HG03045 (cell line): ENCODE data around the gene PSMB5.

Experiments used
- ATAC-seq: cut with Tn5 transposase; IDR thresholded peaks from one replicate; pipeline ENCODE4 v1.9.1; 2021; ENCODE audit warnings: mild to moderate bottlenecking, moderate library complexity; ENCODE audit not compliant: unreplicated experiment

The PSMB5 gene

DNA sequence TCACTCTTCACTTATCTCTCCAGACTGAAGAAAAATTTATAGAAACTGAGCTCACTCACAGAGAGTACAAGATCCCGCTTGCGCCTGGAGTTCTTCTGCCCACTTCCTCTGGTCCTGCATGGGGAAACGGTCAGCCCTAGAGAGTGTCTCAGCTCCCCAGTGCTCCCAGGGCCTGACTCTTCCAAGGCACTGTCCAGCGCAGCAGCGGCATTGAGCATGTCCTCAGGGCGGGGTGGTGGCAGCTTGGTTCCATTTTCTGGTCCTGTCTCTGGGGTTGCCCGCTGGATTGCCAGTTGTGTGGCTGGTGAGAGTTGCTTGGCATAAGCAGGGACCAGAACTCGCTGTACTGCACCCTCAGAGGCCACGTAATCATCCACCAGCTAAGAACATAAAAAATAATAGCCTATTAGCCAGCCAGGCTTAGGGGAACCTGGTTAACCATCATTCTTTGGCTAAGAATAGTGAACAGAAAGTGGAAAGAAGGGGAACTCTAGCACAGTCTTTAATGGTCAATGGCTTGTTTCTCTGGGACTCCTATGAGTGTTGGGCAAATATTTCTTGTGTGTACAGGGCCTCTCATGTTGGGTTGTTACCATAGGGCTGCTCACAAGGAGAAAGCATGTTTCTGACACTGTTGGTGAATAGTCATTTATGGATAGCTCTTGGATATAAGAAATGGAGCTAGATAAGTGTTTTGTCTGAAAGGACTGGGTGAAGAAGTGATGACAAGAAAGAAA is 38.6 kb downstream of the PSMB5 start:
- no peak for ATAC-seq

DNA sequence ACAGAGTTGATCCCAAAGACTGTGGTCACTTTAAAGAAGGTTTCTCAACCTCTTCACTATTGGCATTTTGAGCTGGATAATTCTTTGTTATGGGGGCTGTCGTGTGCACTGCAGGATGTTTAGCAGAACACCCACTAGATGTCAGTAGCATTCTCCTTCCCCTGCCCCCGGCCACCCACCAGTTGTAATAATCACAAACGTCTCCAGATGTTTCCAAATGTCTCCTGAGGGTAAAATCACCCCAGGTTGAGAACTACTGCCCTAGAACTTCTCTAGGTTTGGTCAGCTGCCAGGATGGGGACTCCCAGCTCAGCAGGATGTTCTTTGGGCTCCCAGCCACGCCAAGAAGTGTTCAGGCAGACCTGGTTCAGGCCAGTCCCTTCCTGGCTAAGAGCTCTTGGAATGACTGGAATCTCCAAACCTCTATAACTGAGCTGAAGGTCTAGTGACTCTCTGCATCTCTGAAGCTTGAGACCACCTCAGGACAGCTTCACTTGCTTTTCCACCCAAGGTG is 39.9 kb downstream of the PSMB5 start:
- ATAC-seq: no peak

DNA sequence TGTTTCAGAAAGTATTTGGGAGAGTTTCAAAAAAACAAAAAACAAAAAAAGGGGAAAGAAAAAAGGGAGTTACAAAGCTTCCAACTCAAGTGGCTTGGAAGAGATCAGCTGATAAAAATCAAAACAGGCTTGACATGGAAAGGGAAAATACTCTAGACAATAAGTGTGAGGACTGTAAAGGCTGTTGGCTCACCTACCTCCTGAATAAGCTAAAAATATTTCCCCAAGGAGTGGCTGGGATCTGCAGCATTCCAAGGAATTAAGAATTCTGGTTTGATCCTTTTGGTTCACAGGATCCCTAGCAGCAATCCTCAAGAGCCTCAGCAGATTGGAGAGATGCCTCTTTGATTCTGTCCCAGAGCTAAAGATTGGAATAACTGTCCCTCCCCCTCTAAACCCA is 41.2 kb downstream of the PSMB5 start:
- no peak for ATAC-seq

DNA sequence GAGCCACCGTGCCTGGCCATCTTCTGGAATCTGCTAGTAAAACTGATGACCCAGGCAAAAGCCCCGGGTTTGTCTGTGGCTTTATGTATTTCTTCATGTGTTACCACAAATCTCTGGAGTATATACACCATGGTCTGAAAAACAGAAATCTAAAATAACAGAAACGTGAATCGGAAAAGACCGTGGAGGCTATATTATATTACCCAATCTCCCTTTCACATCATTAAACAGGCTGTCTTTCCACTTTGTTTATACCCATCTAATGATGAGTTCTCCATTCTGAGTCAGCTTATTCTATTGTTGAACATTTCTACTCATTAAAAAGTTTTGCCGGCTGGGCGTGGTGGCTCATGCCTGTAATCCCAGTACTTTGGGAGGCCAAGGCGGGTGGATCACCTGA is 42.8 kb downstream of the PSMB5 start:
- ATAC-seq: no peak

DNA sequence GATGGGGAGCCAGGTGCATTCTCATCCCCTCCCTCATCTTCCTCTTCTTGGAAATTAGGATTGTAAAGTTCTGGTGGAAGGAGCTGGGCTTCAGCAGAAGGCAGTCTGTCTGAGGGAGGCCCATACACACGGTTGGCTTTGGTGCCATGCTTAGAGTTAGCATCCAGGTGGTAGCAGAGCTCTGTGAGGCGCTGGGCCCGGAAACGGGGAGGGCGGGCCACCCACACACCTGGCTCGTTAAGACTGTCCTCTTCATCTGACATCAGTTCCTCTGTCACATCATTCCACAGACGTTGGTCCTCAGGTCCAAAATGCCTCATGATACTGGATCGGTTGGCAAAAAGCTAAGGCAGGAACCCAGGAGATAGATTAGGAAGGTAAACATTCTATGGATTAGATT is 47.4 kb downstream of the PSMB5 start:
- ATAC-seq: no peak

DNA sequence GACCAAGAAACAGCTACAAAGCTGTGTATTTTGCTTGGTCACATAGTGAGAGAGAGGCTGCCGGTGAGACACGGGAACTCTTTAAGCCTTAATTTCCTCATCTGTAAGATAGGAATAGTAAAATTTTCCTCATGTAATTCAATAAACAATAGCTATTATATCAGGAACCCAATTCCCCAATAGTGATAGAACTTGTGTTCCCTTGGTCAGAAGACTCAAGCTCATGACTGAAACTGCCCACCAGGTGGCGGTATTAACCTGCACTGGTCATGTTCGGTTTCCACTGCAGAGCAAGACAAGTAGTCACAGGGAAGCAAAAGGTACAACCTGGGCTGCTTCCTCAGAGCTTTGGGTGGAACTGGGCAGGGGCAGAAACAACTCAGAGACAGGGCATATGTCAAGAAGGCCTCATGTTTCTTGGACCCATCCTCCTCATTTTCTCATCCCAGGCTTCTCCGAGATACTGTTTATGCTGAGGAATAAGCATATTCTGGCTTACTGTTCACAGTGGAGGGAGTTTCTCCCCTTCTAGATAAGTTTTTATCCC is 48.1 kb downstream of the PSMB5 start:
- ATAC-seq: peak; percentile 55

DNA sequence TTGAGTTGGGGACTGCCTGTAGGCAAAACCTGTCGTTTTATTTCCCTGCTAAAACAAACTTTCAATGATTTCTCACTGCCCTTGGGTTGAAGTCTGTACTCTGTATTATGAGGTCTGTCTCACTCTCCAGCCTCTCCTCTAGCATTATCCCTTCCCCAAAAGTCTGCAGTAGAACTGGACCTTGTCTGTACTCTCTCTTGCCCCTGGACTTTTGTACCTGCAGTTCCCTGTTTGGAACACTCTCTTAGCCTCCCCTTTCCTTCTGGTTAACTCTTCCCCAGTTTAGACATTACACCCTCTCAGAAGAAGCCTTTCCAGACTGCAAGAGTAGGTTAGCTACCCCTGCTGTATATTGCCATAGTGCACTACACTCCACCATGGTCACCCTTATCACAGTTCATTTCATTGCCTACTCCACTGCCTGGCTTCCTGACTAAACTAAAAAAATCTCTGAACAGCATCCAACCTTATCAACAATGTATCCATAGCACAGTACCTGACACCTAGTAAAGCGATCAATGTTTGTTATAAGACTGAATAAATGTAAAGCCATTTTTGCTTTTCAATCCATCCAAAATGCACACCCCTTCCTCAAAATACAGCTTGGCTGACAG is 48.7 kb downstream of the PSMB5 start:
- ATAC-seq: no peak

DNA sequence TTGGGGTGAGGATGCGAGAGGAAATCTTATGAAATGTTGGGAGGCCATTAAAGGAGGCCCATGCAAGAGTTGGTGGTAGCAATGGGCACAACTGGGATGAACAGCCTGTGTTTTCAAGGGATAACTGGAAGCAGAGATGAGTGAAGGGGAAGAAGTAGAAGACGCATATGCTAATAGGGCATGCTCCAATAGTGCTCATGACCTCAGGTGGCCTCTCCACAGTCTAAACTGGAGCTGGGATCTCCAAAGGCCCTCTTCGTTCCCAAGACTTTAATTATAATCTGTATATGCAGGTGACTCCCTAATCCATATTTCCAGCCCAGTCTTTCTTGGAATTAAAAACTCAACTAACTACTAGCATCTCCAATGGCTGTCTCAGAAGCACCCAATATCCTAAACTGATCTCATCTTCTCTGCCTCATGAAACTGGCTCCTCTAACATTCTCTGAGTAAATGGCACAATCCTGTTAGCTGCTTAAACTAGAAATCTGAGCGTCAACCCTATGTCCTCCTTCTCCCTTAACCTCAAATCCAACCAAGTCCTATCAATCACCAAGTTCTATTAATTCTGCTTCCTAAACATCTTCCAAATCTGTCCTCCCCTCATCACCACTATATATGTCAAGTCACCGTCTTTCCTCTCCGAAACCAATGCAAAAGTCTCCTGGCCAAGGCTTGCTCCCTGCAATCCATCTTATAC is 49.6 kb downstream of the PSMB5 start:
- ATAC-seq: no peak

DNA sequence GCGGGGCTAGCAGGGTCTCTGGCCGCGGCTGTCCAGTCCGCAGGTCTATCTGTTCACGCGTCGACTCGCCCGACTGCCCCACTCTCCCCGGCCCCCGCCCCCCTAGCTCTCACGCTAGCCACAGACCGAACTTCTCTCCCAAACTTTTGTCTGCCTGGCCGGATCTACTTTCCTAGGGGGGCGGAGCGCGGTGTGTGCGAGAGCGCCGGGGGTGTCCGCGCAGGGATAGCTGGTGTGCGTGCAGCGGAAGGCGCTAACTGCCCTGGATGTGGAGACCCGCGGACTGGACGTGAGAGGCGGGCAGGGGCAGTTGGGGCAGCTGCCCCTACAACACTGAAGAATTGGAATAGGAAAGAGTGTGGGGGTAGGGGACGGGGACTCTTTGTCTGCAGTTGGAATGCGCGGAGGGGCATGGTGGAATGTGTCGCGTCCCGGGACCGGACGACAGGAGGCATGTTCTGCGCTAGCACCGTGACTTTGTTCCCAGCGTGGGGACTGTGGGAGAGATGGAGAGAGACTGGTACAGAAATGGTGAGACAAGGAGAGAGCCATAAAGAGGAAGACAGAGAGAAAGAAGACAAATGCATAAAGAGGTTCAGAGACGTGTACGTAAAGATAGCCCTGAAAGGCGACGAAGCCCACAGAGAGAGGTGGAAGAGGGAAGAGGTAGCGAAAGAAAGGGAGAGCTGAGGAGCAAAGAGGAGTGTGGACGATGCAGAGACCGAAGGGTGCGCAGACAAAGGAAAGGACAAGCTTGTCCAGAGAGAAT is 52.0 kb downstream of the PSMB5 start, which contains the start of gene AJUBA:
Gene AJUBA, minus strand, starts transcription at position 75 of the 769 bp plus-strand sequence. CDS start 285 bp downstream, outside the sequence.
- ATAC-seq: no peak

DNA sequence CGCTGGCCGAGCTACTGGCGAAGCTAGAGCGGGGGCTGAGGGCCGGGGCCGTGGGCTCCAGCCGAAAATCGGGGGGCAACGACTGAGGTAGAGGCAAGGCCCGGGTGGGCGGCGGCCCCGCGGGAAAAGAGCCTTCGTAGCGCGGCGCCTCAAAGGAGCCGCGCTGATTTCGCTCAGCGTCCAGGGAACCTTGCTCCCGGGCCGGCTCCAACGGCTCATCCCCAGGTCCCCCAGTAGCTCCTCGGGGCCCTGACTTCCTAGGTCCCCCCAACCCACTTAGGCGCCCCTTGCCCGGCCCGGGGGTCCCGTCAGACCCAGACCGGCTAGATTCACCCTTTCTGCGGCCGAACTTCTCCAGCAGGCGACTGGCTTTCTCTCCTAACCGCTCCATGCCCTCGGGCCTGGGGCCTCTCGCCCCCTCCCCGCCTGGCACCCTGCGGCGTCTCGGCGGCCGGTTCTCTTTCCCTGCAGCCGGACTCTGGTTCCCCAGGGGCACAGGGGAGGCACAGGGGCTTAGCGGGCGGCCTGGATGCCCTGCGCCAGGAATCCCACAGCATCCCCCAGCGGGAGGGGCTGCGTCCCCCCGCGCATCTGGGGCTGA is 52.7 kb downstream of the PSMB5 start:
- ATAC-seq: no peak

DNA sequence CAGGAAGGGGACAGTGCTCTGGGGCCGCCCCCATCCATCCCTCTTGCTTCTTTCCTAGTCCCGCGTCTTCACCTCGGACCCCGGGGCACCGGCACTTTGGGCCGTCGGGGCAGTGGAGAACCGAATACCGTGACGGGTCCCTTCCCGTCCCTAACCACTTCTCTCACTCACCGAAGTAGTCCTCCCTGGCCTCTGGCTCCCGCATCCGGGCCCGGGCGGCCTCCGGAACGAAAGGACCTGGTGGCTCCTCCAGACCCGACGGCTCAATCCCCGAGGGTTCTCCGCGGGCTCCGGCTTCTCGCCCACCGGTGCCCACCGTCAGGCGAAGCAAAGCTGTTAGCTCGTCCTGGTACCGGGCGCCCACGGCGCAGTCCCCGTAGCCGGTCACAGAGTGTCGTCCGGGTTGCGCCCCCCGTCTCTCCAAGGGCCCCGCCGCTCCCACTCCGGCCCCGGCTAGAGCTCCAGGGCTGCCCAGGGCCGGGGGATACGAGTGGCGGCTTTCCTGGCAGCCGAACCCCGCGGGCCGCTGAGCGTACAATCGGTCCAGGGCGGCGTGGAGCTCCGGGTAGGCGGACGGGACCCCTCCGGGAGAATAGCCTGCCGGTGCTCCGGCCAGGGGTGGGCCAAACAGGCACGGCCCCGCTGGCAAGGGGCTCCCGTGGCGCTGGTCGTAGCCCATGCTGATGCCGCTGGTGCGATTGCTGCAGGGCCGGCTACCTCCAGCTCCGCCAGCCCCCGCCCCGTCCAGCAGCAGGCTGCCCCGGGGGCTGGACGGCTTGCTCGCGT is 53.4 kb downstream of the PSMB5 start:
- no peak for ATAC-seq

DNA sequence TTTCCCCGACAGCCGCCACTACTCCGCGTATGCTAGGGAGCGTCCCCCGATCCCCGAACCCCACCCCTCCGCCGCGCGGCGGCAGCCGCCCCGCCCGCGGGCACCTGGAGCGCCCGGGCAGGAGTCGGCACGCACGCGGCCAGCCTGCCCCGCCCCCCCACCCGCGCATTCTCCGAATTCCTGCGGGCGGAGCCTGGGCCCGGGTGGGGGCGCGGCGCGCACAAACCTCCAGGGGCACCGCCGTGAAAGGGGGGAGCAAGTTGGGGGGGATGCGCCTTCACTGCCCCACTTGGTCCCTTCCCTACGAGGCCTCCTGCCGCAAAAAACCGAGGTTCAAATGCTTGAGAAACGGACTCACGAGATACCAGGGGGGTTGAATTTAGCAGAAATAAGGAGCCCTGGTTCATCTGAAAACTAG is 54.0 kb downstream of the PSMB5 start:
- no peak for ATAC-seq

DNA sequence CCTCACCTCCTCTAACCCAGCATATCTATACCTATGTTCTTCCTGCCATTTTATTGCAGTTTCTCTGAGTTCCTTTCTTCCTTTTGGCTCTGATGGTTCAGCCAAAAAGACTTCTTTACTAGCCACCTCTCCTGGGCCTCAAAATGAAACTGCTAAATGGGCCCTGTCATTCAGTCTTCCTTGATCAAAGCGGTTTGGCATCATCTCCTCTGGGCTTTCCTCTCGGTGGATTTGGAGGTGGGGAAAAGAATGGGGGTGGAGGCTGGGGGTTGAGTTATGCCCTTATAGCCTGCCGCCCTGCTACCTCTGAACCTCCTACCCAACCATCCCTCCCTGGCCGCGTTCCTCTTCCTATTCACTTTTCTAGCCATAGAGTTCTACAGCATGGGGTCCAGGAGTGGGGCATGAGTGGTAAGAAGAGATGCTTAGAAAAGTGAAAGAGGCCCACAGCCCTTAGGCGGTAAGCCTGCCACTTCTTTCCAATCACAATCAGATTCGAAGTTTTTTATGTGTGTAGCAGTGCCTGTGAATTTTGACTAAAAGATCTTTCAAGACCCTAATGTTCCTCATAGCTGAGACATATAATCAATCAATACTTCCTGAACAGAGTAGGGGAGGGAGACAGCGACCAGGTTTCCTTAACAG is 54.8 kb downstream of the PSMB5 start:
- ATAC-seq: no peak

DNA sequence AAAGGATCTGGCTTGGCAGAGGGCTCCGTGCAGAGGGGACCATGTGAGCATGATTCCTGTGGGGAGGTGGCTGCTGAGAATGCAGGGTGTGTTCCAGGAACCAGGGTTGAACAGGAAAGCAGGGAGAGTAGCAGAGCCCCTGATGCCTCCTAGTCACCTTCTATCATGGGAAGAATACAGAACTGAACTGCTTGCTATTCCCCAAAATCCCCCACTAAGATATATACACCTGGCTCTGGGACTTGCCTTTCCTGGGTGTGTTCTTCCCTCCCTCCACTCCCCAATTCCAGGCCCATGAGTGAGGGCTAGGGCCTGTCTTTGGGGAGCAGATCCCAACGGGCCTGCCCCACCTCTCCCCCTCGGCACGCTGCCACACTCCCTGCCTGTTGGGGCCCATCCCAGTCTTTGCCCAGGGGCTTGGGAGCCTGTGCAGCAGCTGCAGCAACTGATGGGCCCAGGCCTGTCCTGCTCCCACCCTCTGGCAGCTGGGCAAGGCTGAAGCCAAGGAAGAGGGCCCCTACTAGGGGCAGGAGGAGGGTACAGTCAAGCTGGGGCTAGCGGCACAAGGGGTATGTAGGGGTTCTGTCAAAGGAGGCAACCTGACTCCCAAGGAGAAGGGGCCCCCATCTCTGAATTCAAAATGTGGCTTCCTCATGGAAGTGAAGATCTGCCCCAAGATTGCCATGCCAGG is 55.6 kb downstream of the PSMB5 start:
- no peak for ATAC-seq

DNA sequence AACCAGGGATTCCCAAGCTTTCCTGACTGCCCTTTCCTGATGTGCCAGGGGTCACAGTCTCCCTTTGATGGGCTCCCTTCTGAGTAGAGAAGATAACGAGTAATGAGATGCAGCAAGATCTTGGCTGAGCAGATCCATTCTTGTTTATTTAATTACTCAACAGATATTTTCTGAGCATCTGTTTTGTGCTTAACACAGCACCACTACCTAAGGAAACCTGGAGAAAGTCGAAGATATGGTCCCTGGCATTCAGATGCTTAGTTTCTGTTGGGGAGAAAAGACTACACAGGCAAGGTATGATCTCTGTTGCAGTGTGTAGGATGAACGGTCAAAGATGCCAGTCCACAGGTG is 56.2 kb downstream of the PSMB5 start:
- ATAC-seq: no peak

DNA sequence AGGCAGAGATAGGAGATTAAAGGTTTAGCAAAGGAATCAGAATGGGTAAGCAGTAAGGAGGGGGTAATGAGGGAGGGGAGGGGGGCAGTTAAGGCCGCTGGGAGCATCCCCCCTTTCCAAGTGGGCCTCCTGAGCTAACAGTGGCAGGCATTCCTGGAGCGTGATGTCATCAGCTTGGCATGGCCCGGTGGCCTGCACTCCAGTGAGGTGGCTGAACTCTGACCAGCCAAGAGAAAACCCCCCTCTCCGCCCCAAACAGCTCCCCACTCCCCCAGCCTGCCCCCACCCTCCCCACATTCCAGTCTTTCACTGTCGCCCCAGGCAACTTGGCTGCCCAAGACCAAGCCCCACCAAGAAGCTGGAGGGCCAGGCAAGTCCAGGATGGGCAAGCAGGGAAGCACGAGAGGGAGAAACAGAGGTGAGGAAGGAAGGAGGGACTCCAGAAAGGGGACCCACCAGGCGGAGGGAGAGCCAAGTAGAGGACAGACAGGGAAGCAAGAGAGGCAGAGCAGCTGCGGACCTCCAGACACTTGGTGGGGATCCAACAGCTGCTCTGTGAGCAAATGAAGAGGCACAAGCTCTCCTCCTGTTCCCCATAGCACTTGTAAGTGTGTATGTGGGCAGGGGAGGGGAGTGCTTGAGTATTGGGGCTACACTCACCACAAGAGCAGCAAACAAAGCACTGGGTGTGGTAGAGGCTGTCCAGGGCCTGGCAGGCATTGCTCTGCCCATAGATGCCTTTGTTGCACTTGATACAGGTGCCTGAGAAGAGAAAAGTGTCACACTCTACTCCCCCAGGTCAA is 56.8 kb downstream of the PSMB5 start:
- no peak for ATAC-seq

DNA sequence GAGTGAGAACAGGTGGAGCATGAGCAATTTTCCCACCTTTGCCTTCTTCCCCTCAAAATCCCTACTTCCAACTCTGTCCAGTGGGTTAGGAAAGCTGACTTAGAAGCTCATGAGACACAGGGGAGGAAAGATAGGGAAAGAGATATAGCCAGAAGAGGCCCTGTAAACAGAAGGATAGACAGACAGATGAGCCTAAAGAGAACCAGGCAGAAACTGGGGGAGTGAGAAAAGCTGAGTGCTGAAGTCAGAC is 57.3 kb downstream of the PSMB5 start:
- no peak for ATAC-seq
